ENCODE measurements around the gene SYCE3.

- no peak for TF ChIP-seq CTCF (conservative IDR thresholded peaks at IDR 0.05; ENCODE audit: low read depth, low read length)
- TF ChIP-seq EZH2 (IDR thresholded peaks at IDR 0.05; ENCODE audit: low read length, unreplicated experiment), result no peak
- no peak for TF ChIP-seq EZH2phosphoT487 (IDR thresholded peaks at IDR 0.05; ENCODE audit: borderline replicate concordance, low read length)
Measured at GRCh38 chr22:50513175-50513574, 49.5 kb downstream of the SYCE3 start.
